DMS79 treated with DMSO at 0.1 percent for 48 hours (cell line): ENCODE results near the gene ZNF407.

Experiments
- DNase-seq: peaks from one replicate; lab custom pipeline; 2025; lab: John Stamatoyannopoulos, UW

Gene ZNF407

GRCh38 chr18:75009878-75010277 lies 412.2 kb downstream of the ZNF407 start:
- no peak for DNase-seq

DNA sequence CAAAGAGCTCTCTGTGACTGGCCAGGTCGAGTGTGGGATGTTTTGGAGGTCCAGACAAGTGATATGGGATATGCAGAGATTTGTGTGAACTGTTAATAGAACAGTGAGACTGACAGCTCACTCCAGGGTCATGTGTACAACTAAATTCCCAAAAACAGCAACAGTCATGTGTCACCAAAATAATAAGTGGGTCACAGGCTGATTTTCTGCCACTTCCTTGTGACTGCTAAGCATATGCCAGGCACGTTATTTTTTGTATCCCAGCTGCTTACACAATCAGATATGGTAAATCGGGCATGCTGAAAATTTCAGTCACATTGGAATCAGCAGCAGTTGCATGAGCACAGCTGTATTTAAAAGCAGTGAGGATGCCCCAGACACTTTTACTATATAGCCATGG lies 412.6 kb downstream of the ZNF407 start:
- DNase-seq = no peak

GRCh38 chr18:75010689-75011088 lies 413.0 kb downstream of the ZNF407 start:
- no peak for DNase-seq

DNA sequence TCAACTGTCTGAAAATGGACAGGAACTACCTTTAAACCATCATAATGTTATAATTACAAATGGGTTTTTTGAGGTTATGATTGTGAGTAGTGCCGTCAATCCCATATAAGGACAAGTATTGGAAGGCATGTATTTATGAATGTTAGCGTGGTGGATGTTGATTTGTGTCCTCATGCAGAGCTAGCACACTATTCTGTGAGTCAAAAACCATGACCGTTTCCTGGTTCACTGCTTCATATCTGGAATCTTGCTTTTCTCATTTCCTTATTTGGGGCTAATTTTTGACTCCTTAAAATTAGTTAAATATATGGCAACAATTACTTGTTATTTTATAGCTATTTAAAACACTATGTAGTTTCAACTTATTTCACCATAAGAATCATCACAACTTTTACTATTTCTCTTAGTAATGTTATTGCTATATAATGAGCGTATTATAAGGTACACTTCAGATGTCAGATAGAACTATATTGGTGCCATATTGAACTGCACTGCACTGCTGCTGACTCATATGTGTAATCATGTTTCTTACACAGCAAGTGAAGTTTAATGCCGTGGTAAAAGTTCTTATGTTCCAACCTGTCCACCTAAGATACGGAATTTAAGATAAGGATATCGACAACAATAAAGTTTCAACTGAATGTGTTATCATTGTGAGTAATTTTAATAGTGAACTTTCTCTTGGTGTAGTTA lies 418.5 kb downstream of the ZNF407 start:
- no peak for DNase-seq

DNA sequence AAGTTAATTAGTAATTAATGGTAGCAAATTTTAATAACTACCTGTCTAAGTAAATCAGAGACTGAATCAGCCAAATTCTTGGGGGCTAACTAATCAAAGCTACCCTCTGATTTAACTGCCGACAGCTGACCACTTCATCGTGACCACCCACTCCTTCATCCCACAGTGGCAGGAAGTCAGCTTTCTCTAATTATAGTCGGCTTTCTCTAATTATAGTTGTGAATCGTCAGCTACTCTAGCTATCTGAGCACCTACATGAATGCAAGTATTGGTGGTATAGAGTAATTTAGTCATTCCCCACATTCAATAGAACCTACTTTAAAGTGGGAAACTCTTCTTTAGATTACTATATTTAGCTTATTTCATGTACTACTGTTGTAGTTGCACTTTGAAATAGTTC lies 425.8 kb downstream of the ZNF407 start:
- DNase-seq = no peak

DNA sequence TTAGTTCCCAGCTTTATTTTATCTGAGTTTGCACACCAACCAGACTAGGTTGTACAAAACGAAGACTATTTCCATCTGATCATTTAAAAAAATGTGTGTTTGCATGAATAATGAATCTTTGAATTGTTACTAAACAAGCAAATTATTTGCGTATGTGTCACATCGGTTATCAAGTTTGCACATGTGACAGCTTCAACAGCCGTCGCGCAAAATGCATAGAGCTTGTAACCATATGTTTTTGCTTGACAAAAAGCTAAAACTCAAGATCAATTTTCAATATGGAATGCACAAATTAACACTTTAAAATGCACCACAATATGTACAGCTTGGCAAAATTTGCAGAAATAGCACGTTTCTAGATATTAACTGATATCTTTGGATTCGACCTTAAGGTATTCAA lies 427.2 kb downstream of the ZNF407 start:
- DNase-seq = no peak

DNA sequence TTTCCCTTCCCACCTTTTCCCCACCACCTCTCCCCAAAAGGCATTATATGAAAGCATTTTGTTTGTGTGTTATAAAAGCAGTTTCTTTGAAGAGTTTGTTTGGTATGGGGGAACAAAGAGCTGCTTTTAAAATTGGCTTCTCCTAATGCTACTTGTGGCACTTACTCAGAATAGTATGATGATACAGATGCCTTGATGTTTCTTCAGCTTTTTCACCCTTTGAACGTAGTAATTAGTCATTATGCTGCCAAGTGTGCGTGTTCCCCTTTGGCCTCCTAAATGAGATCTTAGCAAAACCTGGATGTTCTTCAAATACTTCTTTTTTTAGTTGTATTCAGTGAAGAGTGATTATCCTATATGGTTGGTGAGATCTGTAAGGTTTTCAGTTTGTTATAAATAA lies 427.9 kb downstream of the ZNF407 start:
- DNase-seq = no peak

GRCh38 chr18:75029481-75029880 lies 431.8 kb downstream of the ZNF407 start:
- no peak for DNase-seq

DNA sequence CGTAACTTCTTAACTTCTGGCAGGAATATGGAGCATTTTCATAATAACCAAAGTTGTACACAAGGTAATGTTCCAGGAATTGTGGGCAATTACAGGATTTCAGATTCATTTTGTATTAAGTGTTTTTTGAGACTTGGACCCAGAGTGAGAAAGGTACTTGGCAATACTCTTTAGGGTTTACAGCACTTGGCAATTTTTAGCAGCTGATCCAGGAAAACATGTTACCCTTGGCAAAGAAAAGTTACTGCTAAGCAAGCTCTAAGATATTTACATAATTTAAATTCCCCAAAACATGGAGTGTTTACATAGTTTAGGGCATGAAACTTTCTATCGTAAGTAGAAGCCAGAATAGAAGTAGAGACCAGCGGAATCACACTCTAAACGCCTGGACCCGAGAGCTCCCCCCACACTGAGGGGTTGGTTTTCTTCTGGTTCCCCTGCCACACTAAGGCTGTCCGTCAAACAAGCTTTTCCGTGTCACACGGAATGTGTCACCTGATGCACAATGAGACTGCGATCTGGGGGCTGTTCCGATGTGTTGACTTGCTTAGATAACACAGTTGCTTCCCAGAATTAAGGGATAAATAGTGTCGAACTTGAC lies 434.1 kb downstream of the ZNF407 start:
- DNase-seq = no peak

DNA sequence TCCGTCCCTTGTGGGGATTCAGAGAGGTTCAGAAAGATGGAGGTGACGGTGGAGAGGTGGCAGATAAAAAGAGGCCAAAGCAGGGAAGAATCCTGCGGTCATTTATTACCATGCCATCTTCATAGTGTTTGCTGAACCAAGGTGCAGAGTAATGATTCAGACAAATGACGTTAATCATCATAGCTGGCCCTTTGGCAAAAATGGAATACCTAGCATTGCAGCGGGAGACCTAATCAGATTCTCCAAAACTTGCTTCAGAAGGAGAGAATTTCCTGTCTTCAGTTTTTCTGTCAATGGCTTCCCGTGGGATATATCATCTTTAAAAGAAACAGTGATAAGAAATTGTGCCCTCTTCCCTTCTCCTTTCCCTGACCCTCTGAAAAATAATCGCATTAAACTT lies 435.8 kb downstream of the ZNF407 start:
- no peak for DNase-seq

DNA sequence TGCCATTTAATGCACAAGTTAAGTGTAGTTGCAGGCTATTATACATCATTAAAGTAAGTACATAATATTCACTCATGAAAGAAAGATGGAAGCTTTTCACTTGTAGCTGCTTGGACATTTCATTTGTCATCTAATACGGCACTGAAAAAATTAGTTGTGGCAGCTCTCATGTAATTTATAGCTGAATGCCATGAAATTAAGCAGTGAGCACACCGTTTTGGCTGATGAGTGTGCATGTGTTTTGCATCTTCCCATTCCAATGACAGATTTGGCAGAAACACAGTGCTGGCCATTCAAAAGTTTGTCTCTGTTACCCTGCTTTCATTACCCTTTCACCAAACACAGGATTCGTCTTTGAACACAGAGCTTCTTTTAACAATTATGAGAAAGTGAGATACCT lies 437.3 kb downstream of the ZNF407 start:
- no peak for DNase-seq

DNA sequence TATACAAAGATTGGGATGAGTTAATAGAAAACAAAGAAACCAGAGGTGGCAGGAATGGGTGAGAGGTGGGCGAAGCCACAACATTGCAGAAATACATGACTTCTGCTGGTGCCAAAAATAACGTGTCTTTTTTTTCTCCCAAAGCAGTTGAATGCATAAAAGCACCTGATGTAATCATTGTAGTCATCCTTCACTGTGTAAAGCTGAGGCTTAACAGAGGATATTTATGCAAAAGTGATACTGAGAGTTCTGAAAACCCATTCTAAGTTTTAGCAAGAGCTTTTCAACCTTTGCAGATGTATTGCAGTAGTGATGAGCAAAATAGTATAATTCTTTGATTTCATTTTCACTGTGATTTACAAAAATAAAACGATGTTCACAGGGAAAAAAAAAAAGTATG lies 438.3 kb downstream of the ZNF407 start:
- no peak for DNase-seq

- DNase-seq = no peak
Measured at GRCh38 chr18:75036917-75037688, 439.4 kb downstream of the ZNF407 start.

DNA sequence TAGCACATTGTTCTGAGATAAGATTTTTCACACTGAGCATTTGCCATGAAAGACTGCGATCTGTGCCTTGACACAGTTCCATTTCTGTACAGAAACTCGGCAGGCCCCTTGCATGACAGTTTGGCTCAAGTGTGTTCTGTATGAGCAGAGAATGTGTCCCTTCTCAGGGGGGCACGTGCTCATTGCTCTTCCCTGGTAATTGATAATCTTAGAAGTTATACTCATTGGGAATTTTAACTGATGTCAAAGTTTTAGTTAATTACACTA lies 440.0 kb downstream of the ZNF407 start:
- no peak for DNase-seq

GRCh38 chr18:75041586-75041985 lies 443.9 kb downstream of the ZNF407 start:
- DNase-seq = no peak

- DNase-seq = no peak
Measured at GRCh38 chr18:75043478-75043877, 445.8 kb downstream of the ZNF407 start.

DNA sequence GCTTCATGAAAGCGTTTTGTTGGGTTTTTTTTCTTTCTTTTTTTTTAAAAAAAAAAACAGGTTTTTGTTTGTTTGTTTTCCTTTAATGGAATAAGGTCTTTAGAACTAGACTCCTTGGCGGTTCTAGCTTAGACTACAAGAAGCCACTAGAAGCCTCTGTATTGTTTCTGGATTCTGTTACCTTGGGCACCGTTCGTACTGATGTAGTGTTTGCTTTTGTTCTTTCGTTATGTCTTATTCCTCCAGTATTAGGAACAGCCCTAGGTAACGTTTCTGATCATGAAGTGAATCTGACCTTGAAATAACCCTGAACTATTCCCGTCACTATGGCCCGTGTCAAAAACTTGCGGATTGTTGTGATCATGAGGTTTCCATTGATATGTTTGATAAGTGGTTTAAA lies 446.6 kb downstream of the ZNF407 start:
- DNase-seq = no peak

- DNase-seq = no peak
Measured at GRCh38 chr18:75044791-75045190, 447.1 kb downstream of the ZNF407 start.

DNA sequence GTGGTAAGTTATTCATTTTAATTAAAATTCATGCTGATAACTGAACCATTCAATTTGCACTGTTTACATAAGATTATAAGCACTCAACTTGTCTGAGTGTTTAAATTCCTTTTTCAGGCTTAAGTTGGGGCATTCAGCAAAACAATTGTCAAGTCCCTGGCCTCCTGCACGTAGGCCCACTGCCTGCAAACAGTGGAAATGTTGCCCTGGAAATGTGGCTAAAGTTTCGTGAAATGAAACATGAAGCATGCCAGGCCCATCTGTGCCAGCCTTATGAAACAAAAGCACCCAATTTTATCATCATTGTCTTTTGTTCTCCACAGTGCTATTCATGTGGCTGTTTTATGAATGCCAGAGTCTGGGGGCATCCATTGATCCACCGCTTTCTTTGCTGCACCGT lies 447.6 kb downstream of the ZNF407 start:
- no peak for DNase-seq

DNA sequence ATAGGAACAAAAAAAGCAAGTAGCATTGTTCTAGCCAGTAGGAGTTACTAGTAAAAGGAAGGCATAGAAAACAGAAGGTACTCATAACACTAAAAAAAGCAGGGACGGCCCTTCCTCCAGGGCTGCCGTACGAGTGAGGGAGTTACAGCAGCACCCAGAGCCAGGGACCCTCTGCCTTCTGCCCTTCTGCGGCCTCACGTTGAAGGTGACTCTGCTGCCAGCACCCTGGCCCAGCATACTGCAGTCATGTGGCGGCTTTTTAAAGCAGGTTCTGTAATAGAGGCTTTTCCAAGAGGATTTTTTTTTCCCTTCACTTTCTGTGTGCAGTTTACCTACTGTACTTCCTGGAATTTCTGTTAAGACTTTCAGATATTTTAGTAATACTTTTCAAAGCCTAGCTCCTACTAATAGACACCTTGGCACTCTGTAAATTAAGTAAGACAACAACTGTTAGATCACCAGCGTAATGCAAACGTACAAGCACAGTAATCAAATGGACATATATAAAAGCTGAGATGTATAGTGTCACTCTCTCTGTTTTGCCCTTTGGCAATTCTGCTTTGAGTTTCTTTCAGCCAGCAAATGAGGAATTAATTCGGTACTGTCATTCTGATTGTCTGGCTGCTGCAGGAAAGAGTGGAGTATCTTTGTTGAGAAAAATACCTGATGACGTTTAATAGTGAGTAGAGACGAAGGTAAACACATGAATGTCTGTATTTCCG lies 449.7 kb downstream of the ZNF407 start:
- DNase-seq = no peak

DNA sequence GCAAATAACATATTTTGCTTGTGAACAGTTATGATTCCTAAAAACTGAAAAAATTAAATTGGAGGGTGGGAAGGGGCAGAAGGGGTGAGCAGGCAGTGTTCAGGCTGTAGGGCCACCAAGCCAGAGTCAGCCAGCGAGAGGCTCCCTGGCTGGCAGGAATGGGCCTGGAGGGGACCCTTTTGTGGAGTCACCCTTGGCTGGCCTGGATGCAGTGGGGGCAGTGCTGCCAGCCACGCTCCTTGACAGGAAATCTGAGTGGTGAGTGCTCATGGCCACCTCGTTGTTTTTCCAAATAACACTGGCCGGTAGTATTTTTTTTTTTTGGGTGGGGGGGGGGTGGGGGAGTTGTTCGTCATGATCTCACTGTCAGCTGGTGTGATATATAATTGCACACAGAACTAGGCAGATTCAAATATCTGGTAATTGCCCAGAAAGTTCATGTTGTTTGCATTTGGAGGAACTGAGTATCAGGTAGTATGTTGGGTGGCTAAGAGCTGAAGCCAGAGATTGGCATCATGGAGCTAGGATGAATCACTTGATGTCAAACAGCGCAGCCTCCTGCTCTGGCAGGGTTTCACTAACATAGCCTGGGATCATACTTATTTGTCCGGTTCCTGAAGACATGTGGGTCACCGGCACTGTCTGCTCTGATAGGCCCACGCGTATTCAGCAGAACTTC lies 451.2 kb downstream of the ZNF407 start:
- no peak for DNase-seq

DNA sequence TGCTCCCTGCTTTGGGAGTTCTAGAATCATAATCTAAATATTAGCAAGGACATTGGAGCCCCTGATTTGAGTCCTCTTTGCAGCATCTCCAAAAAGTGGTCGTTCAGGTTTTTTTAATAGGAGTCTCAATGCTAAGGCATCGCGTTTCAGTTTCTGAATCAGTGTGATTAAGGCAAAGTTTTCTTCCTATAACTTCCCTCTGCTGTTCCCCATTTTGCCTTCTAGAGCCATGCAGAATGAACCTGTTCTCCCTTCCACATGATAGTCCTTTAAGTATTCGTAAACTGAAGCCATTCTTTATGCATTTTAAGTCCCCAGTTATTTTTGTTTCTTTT lies 451.8 kb downstream of the ZNF407 start:
- no peak for DNase-seq

DNA sequence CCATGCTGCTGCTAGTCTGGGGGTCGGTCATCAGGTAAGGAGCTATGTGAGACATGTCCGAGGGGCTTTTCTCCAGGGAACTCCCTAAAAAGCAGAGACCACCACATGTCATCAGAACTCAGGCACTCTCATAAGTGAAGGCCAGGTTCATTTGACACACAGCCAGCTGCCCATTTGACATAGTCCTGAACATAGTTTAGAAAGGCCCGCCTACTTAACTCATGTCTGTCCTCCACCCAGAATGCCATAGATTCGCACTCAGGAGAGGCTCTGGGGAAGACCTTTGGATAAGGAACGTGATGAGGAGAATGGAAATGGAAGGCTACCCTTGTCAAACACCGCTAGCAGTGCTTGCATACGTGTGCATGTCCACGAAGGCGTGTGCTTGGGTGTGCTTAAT lies 454.1 kb downstream of the ZNF407 start:
- no peak for DNase-seq
